HG02840 (cell line): ENCODE measurements around the gene CCDC32.
A peak's percentile ranks its signal among the peaks of the same experiment; 100 is the strongest.
"Not testable (repeated sequence)": the region's sequence is repeated elsewhere in the genome, so short reads cannot be mapped to it uniquely, and the experiment has no call there.

ENCODE experiments used
- ATAC-seq: cut with Tn5 transposase; IDR thresholded peaks from one replicate; pipeline ENCODE4 v1.9.1; 2021; ENCODE audit warnings: mild to moderate bottlenecking, moderate library complexity, moderate number of reproducible peaks; ENCODE audit not compliant: unreplicated experiment, low FRiP score

Gene CCDC32, protein sequence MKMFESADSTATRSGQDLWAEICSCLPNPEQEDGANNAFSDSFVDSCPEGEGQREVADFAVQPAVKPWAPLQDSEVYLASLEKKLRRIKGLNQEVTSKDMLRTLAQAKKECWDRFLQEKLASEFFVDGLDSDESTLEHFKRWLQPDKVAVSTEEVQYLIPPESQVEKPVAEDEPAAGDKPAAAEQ

DNA sequence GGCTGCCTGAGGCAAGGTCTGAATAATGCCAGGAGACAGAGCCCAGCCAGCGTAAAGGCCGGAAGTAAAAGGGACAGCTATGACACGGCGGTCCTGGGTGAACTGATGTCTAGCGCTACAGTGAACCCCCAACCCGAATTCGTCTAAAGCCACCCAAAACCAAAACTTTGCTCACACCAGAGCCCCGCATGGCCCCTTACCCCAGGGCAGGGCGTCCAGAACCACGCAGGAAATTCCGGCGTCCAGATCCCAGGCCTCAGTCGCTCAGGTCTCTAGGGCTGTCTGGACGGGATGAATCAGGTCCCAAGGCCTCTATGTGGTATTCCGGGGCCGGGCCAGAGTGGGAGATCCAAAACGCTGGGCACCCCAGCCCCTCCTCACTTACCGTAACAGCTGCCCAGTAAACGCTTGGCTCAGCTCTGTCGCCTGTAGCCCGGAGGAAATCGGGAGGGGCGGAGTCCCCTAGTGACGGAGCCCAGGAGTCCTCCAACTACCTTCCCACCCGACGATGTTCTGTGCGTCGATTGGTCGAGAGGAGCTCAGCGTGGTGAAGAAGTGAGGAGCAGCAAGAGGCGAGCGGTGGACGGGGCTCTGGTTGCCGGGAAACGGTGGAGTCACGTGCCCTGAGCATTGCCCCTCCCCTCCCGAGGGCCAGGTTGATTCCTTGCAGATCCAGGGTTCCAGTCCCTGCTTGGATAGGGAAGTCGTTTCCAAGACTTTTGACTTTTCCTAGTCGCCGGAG lies at the start of gene CCDC32:
CCDC32 (minus strand) TSS at position 452 of the 742 bp plus-strand sequence. CDS start 2,027 bp downstream, outside the sequence.
- peak; percentile 96 for ATAC-seq

DNA sequence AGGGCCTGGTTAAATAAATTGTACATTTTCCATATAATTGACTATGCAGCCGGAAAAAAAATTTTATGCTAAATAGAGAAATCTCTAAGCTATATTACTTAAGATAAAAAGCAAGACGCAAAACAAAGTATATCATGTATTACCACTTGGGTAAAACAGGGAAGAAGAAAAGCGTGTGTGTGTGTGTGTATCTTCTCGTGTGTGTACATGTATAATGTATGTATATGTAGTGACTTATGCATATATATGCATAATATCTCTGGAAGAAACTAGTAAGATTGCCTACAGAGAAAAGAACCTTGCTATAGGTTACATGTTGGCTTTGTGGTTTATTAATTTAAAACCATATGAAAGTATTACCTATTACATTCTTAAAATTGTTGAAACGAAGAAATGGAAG lies 48.2 kb upstream of the CCDC32 start:
- ATAC-seq = no peak

DNA sequence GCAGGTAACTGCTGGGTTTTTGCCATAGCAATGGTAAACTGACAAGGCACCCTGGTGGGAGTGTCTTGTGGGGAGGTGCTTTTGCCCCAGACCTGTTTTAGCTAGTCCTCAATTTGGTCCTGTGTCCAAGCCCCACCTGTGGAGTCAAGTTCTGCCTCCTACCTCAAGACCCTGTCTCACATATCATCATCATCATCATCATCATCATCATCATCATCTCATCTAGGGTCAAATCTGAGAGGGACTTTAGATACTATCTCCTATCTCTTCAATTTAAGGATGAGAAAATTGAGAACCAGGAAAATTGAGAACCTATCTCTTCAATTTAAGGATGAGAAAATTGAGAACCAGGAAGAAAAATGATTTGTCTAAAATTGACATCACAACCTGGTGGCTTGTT lies 39.1 kb upstream of the CCDC32 start:
- ATAC-seq = no peak

DNA sequence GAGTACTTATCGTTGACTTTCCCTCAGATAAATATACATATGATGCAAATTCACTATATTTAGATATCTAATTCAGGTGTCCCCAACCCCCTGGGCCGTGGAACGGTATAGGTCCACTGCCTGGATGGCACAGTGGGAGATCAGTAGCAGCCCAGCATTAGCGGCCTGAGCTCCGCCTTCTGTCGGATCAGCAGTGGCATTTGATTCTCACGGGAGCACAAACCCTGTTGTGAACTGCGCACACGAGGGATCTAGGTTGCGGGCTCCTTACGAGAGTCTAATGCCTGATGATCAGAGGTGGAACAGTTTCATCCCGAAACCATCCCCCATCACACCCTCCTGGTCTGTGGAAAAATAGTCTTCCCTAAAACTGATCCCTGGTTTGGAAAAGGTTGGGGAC lies 36.1 kb upstream of the CCDC32 start:
- ATAC-seq = no peak

DNA sequence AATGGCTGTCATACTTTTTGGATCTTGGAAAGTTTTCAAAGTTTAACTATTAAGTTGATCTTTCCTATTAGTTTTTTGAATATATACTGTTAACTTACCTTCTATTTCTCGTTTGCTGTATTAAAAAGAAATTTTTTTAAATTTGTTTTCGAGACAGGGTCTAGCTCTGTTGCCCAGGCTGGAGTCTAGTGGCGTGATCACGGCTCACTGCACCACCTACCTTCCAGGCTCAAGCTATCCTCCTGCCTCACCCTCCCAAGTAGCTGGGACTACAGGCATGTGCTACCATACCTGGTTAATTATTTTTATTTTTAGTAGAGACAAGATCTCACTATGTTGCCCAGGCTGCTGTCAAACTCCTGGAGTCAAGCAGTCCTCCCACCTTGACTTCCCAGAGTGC lies 33.8 kb upstream of the CCDC32 start:
- no peak for ATAC-seq

DNA sequence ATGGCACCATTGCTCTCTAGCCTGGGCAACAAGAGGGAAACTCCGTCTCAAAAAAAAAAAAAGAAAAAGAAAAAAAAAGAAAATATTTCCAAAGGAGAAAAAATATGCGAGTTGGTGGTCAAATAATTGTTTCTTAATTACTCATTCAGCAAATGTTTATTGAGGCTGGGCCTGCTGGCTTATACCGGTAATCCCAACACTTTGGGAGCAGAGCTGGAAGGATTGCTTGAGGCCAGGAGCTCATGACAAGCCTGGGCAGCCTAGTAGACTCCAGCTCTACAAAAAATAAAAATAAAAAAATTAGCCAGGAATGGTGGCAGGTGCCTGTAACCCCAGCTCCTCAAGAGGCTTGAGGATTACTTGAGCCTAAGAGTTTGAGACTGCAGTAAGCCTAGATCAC lies 33.3 kb upstream of the CCDC32 start:
- ATAC-seq = no peak

DNA sequence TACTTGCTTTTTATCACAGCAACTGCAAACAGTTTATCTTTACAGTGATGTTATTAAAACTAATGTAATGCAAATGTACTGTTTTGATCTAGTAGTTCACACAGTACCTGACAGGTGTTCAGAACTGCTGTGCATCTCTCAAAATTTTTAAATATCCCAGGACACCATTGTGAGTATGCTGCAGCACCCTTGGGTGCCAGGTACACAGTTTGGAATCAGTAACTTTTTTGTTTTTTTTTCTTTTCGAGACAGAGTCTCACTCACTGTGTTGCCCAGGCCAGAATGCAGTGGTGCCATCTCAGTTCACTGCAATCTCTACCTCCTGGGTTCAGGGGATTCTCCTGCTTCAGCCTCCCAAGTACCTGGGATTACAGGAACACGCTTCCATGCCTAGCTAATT lies 32.2 kb upstream of the CCDC32 start:
- ATAC-seq = no peak

DNA sequence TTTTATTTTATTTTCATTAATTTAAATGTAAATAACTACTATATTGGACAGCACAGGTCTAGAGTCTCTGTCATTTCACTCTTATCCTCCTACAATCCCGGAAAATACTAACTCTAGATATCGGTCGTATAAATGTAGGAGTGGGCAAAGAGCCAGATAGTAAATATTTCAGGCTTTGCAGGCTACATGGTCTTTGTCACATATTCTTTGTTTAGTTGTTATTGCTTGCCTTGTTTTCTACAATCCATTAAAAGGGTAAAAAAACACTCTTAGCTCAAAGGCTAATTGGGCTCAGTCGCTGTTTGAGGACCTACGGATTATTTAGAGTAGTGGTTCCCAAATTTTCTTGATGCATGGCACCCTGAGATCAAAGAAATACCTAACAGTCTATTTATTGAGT lies 30.9 kb upstream of the CCDC32 start:
- no peak for ATAC-seq

DNA sequence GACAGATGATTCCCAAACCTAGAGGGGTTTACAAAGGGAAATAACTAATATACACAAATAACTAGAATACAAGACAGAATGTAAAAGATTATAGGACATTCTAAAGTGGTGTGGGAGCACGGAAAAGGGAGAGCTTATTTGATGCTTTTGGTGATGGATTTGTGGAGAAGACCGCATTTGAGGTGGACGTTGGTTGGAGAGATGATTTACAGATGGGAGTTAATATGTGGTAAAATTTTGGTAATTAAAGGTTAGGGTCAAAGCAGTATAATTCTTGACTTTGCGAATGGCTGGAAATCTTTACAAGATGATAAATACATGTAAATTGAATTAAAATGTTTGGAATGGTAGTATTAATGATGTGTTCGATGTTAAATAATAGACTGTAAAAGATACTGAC lies 30.4 kb upstream of the CCDC32 start:
- ATAC-seq = no peak

DNA sequence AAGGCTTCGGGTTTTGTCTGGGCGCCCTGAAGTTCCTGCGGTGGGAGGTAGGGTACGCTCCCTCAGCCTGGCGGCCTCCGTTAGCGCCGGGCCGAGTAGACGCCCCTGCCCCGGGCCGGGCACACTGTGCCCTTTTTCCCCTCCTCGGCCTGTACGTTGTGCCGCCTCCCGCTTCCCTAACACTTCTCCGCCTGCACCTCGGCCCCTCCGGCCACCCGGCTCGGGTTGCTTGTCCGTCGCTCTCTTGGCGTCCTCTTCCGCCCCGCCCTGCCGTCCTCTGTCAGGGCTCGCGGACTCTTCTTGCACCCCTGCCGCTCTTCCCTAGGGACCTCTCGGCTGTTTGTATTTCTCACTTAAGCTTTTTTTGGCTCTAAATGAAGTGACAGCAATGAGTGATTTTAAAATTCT lies 29.6 kb upstream of the CCDC32 start:
- peak; percentile 36 for ATAC-seq

DNA sequence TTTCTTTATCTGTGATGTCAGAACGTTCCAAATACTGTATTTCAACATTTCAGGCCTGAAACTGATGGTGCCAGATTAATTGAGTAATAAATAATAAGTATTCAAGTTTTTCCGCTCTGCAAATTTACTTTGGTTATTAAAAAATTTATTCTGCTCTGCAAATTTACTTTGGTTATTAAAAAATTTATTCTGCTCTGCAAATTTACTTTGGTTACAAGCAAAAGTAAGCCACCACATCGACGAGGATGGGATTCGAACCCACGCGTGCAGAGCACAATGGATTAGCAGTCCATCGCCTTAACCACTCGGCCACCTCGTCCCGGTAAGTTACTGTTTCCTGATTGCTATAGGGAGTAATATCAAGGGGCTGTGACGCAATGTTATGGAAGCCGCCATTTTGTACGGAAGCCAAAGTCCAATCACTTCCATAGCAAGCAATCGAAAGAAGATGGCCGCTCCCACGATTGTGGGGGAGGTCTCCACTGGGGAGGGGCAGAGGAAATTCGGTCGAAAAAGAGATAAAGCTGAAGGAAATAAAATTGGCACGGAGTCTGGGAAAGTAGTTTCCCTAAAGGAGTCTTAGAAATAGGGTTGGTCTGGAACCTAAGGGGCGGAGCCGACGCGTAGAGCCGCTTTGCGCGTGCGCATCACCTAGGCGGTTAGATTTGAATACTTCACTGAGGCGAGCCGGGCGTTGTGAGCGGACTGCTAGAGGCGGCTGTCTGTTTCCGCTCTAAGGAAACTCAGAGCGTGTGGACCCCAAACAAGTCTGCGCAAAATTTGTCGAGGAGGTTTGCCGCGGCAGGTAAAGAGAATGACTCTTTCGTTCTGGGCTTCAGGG lies 29.0 kb upstream of the CCDC32 start, which contains the start of gene KNL1:
KNL1 (plus strand) TSS at position 662 of the 841 bp plus-strand sequence. CDS start 8,683 bp downstream, outside the sequence.
- peak; percentile 77 for ATAC-seq

DNA sequence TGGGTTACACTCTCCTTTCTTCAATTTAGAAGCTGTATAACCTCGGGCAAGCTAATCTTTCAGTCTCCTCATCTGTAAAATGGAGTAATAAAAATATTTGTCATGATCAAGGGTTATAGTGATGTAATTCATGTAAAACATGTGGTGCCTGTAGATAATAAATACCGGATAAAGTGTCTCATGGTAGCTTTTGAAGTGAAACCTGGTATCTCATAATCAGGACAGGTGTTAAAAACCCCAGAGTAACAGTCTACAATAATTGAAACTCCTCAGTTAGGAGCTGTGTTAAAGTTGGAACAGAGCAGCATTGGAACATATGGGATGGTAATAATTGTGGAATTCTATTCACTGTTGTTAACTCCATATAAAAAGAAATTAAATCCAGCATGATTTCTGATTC lies 28.3 kb upstream of the CCDC32 start:
- ATAC-seq = no peak

DNA sequence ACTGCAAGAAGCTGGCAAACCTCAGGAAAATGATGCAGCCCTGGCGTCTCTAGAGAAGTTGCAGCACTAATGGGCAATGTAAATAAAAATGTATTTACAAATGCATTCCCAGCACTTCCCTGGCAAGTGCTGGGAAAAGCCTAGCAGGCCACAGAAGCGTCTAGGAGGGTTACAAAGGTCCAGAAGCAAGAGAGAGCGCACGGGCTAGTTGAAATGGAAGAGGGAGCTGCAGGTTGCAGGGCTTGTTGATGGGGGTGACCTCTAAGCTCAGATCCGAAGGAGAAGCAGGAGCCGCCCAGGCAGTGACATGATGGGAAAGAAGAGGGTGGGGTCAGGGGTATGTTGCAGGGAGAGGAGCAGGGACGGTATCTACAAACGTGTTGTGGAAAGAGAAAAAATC lies 26.5 kb upstream of the CCDC32 start:
- ATAC-seq = no peak

DNA sequence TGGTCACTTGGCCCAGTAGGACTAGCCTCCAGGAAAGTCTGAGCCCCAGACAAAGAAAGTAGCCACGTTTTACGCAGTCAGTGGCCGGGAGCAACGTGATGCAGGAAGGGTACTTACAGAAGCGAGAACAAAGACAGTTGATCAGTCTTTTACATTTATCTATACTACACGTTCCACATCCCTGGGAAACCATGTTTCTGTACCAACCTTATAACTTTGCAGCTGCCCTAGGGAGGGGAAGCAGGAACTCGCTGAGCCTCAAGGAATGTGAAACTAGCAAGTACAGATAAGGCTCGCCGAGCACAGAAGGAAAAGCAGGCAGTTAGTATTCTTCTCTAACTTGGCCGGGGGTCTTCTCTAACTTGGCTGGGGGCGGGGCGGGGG lies 25.8 kb upstream of the CCDC32 start:
- ATAC-seq = no peak

DNA sequence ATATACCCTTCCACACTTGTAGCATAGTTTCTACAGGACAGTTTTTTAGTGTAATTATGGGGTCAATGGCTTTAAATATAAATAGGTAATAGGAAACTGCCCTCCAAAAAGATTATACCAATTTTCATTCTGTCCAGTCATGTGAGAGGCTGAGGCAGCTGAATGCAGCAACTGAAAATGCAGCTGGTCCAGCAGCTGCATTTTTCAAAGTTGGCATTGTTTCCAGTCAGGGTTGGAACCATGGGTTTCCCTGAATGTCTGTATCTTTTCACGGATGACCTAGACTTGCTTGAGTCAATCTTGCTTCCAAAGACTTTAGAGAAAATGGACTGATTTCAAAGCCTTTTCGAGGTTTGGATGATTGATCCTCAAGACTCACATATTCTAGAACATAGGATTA lies 19.3 kb upstream of the CCDC32 start:
- no peak for ATAC-seq

DNA sequence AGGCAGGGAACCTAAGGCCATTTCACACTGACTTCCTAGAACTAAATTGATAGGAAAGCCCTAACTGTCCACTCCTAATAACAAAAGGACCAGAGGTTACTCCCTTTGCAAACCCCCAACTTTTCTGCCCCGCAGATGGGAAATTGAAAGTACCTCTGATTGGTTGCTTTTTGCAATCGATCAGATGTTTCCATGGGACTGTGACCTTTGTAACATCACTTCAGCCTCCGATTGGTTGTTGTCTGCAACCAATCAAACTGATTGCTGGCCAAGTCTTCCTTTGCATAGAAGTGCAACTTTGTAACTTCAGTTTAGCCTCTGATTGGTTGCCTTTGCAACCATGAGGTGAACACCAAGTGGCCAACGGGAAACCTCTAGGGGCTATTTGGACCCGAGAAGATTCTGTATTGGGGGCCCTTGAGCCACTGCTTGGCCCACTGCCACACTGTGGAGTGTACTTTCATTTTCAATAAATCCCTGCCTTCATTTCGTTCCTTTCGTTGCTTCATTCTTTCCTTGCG lies 17.9 kb upstream of the CCDC32 start:
- no peak for ATAC-seq

DNA sequence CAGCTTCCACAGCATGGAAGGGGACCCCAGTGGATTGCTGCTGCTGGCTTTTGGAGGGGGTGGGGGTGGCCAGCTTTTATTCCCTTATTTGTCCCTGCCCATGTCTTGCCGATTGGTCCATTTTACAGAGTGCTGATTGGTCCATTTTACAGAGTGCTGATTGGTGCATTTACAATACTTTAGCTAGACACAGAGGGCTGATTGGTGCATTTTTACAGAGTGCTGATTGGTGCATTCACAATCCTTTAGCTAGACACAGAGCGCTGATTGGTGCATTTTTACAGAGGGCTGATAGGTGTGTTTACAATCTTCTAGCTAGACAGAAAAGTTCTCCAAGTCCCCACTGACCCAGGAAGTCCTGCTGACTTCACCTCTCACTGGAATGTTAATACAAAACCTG lies 17.0 kb upstream of the CCDC32 start:
- not testable (repeated sequence) for ATAC-seq

DNA sequence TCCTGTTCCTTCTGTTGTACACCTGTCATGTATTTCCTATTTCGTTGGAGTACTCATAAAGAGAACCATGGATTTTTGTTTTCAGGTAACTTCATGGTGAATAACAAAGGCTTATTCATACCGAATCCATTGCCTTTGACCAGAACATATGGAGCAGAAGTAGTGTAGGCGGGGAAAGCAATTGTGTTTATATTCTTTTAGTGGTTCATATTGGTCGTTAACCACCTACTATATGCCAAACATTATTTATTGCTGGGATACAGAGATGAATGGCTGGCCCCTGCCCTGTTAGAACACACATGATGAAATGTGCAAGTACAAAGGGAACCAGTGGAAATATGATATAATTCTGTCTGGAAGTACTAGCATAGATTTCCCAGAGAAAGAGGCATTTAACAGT lies 14.1 kb upstream of the CCDC32 start:
- no peak for ATAC-seq

DNA sequence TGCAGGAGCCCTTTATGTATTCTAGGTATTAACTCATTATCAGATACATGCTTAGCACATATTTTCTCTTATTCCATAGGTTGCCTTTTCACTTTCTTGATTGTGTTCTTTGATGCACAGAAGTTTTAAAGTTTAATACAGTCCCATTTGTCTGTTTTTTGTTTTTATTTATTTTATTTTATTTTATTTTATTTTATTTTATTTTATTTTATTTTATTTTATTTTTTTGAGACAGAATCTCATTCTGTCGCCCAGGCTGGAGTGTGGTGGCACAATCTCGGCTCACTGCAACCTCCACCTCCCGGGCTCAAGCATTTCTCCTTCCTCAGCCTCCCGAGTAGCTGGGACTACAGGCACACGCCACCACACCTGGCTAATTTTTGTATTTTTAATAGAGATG lies 12.1 kb upstream of the CCDC32 start:
- not testable (repeated sequence) for ATAC-seq

DNA sequence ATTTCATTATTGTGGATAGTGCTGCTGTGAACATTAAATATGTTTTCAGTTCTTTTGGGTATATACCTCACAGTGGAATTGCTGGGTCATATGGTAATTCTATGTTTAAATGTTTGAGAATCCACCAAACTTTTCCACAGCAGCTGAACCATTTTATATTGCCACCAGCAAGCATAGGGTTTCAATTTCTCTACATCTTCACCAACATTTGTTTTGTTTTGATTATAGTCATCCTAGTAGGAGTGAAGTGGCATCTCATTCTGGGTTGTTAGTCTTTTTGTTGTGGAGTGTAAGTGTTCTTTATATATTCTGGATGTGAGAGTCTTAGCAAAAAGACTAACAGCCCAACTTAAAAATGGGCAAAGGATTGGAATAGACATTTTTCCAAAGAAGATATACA lies 10.3 kb upstream of the CCDC32 start:
- ATAC-seq = no peak
